Left lung (tissue), 10 donors: ENCODE results near the gene BRD3. TPM values are rescaled to one million over a fixed set of nuclear protein-coding genes. Genes with fewer than 3 reads are reported as not detected.

ENCODE experiments used
- ATAC-seq: fragments of 200-7000 bp; cut with Tn5 transposase; one replicate; pipeline ENCODE4 v1.9.1; 2020; ENCODE audit warnings: moderate library complexity
- DNase-seq, 4 donors: peaks; one replicate each; pipeline ENCODE4 v3.0.0-alpha.2; 2013 to 2020
- H3K27ac ChIP-seq, 2 donors: fragments of 200-600 bp; sonication (generic) in 1 of 2; one replicate each; pipeline versions ENCODE4 v1.5.0 to v1.8.0; 2020 to 2021
- H3K27me3 ChIP-seq, 2 donors: fragments of 200-600 bp; sonication (generic) in 1 of 2; one replicate each; pipeline versions ENCODE4 v1.5.0 to v1.8.0; 2020 to 2021
- H3K36me3 ChIP-seq, 2 donors: fragments of 200-600 bp; sonication (generic) in 1 of 2; one replicate each; pipeline versions ENCODE4 v1.5.0 to v1.8.0; 2020 to 2021
- H3K4me1 ChIP-seq, 2 donors: fragments of 200-600 bp; one replicate each; pipeline ENCODE4 v1.8.0; 2021
- H3K4me3 ChIP-seq, 2 donors: fragments of 200-600 bp; sonication (generic) in 1 of 2; one replicate each; pipeline versions ENCODE4 v1.5.0 to v1.8.0; 2020 to 2021; ENCODE audit warnings: mild to moderate bottlenecking in 1 of 2
- H3K9me3 ChIP-seq, 2 donors: fragments of 200-600 bp; sonication (generic) in 1 of 2; one replicate each; pipeline versions ENCODE4 v1.5.0 to v1.8.0; 2020 to 2021
- CTCF ChIP-seq, 2 donors: fragments of 200-600 bp; sonication (generic) in 1 of 2; IDR thresholded peaks; one replicate each; pipeline versions ENCODE4 v1.5.0 to v1.8.0; 2021; ENCODE audit warnings: antibody characterized with exemption in 2 of 2
- intact Hi-C, 2 donors: fragments of 100-400 bp; cut with DNase I; formaldehyde crosslinking; loops; one replicate each; pipeline versions ENCODE4 v1.11.2 to v1.14.2; 2022
- polyA plus RNA-seq, 6 donors: library from polyadenylated mRNA; unstranded; fragments of 120-200 nt; gene quantifications; one replicate each; pipeline ENCODE4 v1.2.1, GENCODE V29; 2013; ENCODE audit not compliant: insufficient read length in 6 of 6
- total RNA-seq, 2 donors: library from RNA; stranded (reverse); fragmentation: NEBNext Ultra II Directional; extraction: Animal tissue kit (Norgen Biotek cat#: 25700); gene quantifications; one replicate each; pipeline ENCODE4 v1.2.1, GENCODE V29; 2021
- donor health status: DM: no; HTN: yes; CAD: no.
- donor health status: DM: no; HTN: no; CAD: no.

BRD3 gene
- total and polyA plus RNA-seq, 8 donors: 27.0 to 45.8 (median 39.0) TPM

GRCh38 chr9:133993635-133994253 lies 74.1 kb downstream of the BRD3 start:
- ATAC-seq: no peak
- Histone ChIP-seq H3K27ac (peak overlapping the region; percentile 89 to 90), H3K36me3 (no peaks in the 10 kb centered on the region), H3K4me1 (peaks cover 14 to 33% of the 10 kb centered on the region in 2 donors), H3K9me3 (no peaks in the 10 kb centered on the region), H3K27me3 (peaks cover 0 to 40% of the 10 kb centered on the region in 2 donors), H3K4me3 (peak overlapping the region; percentile 45 to 64)
- no peak for DNase-seq
- intact Hi-C loops: loop anchor here in 1 of 2 donors (10.0 kb wide), 1 partner anchor 199 kb away; no protein-coding TSS in a partner anchor
- no peak for TF ChIP-seq CTCF (IDR thresholded peaks at IDR 0.05)

GRCh38 chr9:133992780-133993634 lies 74.8 kb downstream of the BRD3 start:
- H3K27ac ChIP-seq: peak overlapping the region; percentile 89 to 90
- H3K4me1 ChIP-seq: peaks cover 14 to 33% of the 10 kb centered on the region in 2 donors
- peak overlapping the region; percentile 45 to 64 for H3K4me3 ChIP-seq
- intact Hi-C loops: loop anchor here in 1 of 2 donors (10.0 kb wide), 1 partner anchor 198 kb away; no protein-coding TSS in a partner anchor
- H3K36me3 ChIP-seq: no peaks in the 10 kb centered on the region
- peak; percentile 83 to 90 (median 88) for DNase-seq
- peak; percentile 86 for ATAC-seq
- no peaks in the 10 kb centered on the region for H3K9me3 ChIP-seq
- TF ChIP-seq CTCF (IDR thresholded peaks at IDR 0.05): peak in 1 of 2 donors; percentile 11
- H3K27me3 ChIP-seq: peaks cover 0 to 40% of the 10 kb centered on the region in 2 donors

GRCh38 chr9:133991964-133992779 lies 75.7 kb downstream of the BRD3 start, which contains the start of gene VAV2:
Gene VAV2 (minus strand): TSS chr9:133992324. CDS start chr9:133992278, 46 bp downstream.
- peaks cover 14 to 39% of the 10 kb centered on the region in 2 donors for H3K4me1 ChIP-seq
- peak within 1 kb of the TSS; percentile 89 to 90 for H3K27ac ChIP-seq
- H3K36me3 ChIP-seq: no peaks in the 10 kb centered on the region
- peak; percentile 37 for ATAC-seq
- intact Hi-C loops: loop anchor here in 1 of 2 donors (10.0 kb wide), 1 partner anchor 197 kb away; no protein-coding TSS in a partner anchor
- no peaks in the 10 kb centered on the region for H3K9me3 ChIP-seq
- no peak for TF ChIP-seq CTCF (IDR thresholded peaks at IDR 0.05)
- peaks cover 0 to 40% of the 10 kb centered on the region in 2 donors for H3K27me3 ChIP-seq
- peak within 1 kb of the TSS; percentile 64 to 83 for H3K4me3 ChIP-seq
- peak; percentile 52 to 90 (median 72) for DNase-seq

- Histone ChIP-seq H3K9me3 (no peaks in the 10 kb centered on the region), H3K4me1 (peaks cover 14 to 40% of the 10 kb centered on the region in 2 donors), H3K27me3 (peaks cover 0 to 40% of the 10 kb centered on the region in 2 donors), H3K36me3 (no peaks in the 10 kb centered on the region), H3K27ac (peak overlapping the region; percentile 59 to 89), H3K4me3 (peak overlapping the region; percentile 64 to 83)
- no peak for TF ChIP-seq CTCF (IDR thresholded peaks at IDR 0.05)
- ATAC-seq: peak; percentile 4
- intact Hi-C loops: loop anchor here in 1 of 2 donors (10.0 kb wide), 1 partner anchor 197 kb away; no protein-coding TSS in a partner anchor
- DNase-seq: peak in 2 of 4 donors; percentile 36 to 82
These were observed 76.5 kb downstream of the BRD3 start for GRCh38 chr9:133991214-133991921.
